ENCODE data around the gene CDKN3.
"Not testable (repeated sequence)": the region's sequence is repeated elsewhere in the genome, so short reads cannot be mapped to it uniquely, and the experiment has no call there.

The CDKN3 gene

DNA sequence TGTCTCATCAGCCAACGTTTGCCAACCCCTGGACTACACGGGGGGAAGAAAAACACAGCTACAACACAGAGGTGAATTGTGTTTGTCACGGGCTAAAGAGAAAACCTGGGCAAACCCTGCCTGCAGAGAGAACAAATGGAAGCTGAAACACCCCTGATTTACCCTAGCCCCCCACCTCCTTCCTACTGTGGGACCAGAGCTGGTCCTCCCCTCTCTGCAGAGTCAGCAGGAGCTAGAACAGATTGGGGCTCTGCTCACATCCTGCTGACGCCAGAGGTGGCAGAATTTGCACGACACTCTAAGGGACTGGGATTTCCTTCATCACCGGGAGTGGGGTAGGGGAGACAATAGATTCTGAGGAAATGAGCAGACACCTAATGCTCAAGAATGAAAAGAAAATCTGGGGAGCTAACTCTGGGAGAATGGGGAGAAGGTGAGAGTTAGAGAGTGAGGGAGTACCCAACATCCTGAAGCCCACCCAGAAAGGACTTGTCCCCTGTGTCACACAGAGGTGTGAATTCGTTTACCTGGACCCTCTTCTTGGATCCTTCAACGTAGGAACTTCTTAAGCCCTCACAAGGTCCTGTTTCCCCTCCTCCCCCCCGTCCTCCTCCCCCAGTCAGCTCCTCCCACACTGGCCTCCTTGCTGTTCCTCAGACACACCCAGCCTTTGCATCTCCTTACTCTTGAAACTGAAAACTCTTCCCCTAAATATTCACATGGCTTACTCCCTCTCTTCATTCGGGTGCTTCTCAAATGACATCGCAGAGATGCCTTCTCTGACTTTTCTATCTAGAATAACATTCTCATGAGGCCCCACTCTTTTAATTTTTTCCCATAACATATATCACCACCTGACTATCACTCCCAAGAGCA, 26.2 kb upstream of the CDKN3 start:
- FAIRE-seq, result no peak
- DNase-seq (ENCODE audit: low spot score), result no peak

DNA sequence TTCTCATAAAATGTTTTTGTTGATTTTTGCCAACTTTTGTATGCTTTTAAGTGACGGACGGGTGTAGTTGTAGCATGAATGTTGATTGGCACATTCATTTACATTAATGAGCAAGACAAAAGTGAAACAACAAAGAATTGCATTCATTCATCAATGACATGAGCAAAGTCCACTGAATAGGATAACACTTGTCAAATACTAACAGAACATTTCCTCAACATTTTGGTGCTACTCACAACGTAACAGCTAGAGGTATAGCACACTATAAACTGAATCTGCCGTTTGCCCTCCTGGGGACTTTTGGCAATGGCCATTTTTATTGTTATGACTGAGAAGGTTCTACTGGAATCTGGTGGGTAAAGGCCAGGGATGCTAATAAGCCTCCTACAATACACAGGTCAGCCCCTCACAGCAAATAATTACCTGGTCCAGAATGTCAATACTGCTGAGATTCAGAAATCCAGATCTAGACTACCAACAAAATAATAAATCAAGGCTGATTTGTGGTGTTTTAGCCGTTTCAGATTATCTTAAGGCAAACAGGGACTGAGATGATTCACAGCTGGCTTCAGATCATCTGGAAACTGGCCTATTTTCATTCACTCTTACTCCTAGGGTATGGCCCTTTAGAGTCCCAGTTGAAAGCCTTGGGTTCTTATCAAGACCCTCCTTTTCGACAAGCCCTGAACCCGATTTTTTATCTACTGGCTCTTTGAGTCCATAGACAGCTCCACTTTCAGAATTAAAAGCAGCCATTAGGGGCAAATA, 22.5 kb upstream of the CDKN3 start:
- FAIRE-seq, result no peak
- no peak for DNase-seq (ENCODE audit: low spot score)

- FAIRE-seq, result no peak
Measured at GRCh38 chr14:54377501-54377900, 19.3 kb upstream of the CDKN3 start.

DNA sequence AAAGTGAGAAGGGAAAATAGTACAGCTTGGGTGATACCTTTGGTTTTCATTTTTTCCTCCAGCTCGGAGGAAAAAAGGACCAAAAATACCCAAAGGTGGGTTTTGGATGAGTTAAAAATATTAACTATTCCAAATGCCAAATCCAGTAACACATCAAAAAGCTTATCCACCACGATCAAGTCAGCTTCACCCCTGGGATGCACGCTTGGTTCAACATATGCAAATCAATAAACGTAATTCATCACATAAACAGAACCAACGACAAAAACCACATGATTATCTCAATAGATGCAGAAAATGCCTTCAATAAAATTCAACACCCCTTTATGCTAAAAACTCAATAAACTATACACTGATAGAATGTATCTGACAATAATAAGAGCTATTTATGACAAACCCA, 17.9 kb upstream of the CDKN3 start:
- not testable (repeated sequence) for DNase-seq (ENCODE audit: low spot score); FAIRE-seq

More at GRCh38 chr14:54377501-54377900, 19.3 kb upstream of the CDKN3 start:
- DNase-seq (ENCODE audit: low spot score), result no peak

- DNase-seq (ENCODE audit: low spot score); FAIRE-seq: not testable (repeated sequence)
Measured at GRCh38 chr14:54380558-54380957, 16.2 kb upstream of the CDKN3 start.

GRCh38 chr14:54381821-54382220, 15.0 kb upstream of the CDKN3 start:
- DNase-seq (ENCODE audit: low spot score) (no peak), FAIRE-seq (no peak)

DNA sequence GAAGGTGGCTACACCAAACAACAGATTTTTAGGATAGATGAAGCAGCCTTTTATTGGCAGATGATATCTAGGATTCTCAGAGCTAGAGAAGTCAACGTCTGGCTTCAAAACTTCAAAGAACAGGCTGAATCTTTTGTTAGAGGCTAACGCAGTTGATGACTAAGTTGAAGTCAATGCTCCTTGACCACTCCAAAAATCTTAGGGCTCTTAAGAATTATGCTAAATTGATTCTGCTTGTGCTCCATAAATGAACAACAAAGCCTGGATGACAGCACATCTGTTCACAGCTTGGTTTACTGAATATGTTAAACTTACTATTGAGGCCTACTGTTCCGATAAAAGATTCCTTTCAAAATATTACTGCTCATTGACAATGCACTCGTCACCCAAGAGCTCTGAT, 13.0 kb upstream of the CDKN3 start:
- no peak for FAIRE-seq

DNA sequence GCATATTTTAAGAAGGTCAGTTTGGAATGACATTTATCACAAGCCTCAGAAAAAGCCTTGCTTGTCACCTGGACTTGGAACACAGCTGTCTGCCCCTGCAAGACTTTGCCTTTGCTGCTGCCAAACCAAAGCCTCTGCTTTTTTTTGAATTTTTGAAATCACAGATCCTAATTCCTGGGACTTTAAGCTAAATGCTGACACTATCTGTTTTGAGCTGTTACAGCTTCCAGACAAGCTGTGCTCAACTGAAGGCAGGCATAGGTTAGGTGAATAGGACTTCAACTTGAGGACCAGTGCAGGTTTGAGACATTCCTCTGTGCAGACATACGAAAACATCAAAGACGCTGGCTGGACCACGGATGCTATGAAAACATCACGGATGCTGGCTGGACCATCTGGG, 11.3 kb upstream of the CDKN3 start:
- FAIRE-seq (no peak), DNase-seq (ENCODE audit: low spot score) (no peak)

More for the DNA sequence above, 13.0 kb upstream of the CDKN3 start:
- DNase-seq (ENCODE audit: low spot score), result no peak

DNA sequence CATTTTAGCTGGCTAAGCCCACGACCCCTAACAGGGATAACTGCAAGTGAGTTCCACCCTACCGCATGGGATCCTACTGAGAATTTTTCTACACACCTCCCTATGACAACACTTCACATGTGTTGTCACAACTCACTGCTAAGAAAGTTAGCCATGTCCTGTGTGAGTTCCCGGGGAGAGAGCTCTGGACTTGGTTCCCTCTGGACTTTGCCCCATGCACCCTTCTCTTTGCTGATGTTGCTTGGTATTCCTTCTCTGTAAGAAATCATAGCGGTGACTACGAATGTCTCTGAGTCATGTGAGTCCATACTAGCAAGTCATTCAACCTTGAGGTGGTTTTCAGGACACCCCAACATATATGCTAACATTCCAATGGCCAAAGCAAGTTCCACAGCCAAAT, 9.5 kb upstream of the CDKN3 start:
- peak; percentile 8 for DNase-seq (ENCODE audit: low spot score)
- FAIRE-seq, result no peak

DNA sequence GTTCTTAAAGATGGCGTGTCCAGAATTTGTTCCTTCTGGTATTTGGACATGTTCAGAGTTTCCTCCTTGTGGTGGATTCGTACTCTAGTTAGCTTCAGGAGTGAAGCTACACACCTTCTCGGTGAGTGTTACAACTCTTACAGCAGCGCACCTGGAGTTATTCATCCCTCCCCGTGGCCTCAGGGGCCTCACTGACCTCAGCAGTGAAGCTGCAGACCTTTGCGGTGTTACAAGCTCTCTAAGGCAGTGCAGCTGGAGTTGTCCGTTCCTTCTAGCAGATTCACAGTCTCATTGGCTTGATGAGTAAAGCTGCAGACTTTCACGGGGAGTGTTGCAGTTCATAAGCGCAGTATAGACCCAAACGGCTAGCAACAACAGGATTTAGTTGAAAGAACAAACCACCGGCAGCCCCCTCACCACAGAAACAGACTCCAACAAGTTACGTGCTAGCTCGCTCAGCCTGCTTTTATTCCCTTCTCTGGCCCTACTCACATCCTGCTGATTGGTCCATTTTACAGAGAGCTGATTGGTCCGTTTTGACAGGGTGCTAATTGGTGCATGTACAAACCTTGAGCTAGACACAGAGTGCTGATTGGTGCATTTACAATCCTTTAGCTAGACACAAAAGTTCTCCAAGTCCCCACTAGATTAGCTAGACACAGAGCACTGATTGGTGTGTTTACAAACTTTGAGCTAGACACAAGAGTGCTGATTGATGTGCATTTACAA, 4.5 kb upstream of the CDKN3 start:
- DNase-seq (ENCODE audit: low spot score), result no peak

DNA sequence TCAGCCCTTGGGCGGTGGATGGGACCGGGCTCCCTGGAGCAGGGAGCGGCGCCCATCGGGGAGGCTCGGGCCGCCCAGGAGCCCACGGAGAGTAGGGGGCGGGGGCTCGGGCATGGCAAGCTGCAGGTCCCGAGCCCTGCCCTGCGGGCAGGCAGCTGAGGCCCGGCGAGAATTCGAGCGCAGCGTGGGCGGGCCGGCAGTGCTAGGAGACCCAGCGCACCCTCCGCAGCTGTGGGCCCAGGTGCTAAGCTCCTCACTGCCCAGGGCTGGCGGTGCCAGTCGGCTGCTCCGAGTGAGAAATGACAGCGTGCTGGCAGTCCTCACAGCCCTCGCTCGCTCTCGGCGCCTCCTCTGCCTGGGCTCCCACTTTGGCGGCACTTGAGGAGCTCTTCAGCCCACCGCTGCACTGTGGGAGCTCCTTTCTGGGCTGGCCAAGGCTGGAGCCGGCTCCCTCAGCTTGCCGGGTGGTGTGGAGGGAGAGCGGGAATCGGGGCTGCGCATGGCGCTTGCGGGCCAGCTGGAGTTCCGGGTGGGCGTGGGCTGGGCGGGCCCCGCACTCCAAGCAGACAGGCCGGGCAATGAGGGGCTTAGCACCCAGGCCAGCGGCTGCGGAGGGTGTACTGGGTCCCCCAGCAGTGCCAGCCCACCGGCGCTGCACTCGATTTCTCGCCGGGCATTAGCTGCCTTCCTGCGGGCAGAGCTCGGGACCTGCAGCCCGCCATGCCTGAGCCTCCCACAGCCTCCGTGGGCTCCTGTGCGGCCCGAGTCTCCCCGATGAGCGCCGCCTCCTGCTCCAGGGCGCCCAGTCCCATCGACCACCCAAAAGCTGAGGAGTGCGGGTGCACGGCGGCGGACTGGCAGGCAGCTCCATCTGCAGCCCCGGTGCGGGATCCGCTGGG, 3.6 kb upstream of the CDKN3 start:
- not testable (repeated sequence) for DNase-seq (ENCODE audit: low spot score); FAIRE-seq

More for the DNA sequence above, 4.5 kb upstream of the CDKN3 start:
- FAIRE-seq, result no peak

GRCh38 chr14:54394596-54394995, 2.2 kb upstream of the CDKN3 start:
- DNase-seq (ENCODE audit: low spot score) (no peak), FAIRE-seq (no peak)

DNA sequence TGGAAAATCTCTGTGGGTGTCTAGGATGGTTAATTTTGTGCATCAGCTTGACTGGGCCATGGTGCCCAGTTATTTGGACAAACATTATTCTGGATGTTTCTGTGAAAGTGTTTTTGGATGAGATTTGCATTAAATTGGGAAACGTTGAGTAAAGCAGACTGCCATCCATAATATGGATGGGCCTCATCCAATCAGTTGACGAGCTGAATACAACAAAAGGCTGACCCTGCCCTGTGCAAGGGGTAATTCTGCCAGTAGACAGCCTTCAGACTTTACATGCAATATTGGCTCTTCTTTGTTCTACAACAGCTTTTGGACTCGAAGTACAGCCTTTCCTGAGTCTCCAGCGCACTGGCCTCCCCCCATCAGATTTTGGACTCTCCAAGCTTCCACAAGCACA, 1.5 kb upstream of the CDKN3 start:
- FAIRE-seq, result no peak
- no peak for DNase-seq (ENCODE audit: low spot score)

GRCh38 chr14:54395716-54396115, 1.1 kb upstream of the CDKN3 start:
- DNase-seq (ENCODE audit: low spot score) (no peak), FAIRE-seq (no peak)

GRCh38 chr14:54396183-54396492, 669 bp upstream of the CDKN3 start:
- DNase-seq (ENCODE audit: low spot score), result no peak

GRCh38 chr14:54399560-54399959, 2.8 kb downstream of the CDKN3 start:
- DNase-seq (ENCODE audit: low spot score) (no peak), FAIRE-seq (no peak)

More at GRCh38 chr14:54396183-54396492, 669 bp upstream of the CDKN3 start:
- FAIRE-seq, result no peak

- FAIRE-seq; DNase-seq (ENCODE audit: low spot score): not testable (repeated sequence)
Measured at GRCh38 chr14:54403401-54404005, 6.7 kb downstream of the CDKN3 start.

GRCh38 chr14:54410215-54410614, 13.4 kb downstream of the CDKN3 start:
- DNase-seq (ENCODE audit: low spot score) (no peak), FAIRE-seq (no peak)

- no peak for FAIRE-seq
- no peak for DNase-seq (ENCODE audit: low spot score)
Measured at GRCh38 chr14:54411371-54411770, 14.6 kb downstream of the CDKN3 start.

GRCh38 chr14:54420478-54421142, 23.8 kb downstream of the CDKN3 start:
- FAIRE-seq (no peak), DNase-seq (ENCODE audit: low spot score) (no peak)
